NB4 (cell line): ENCODE results near the gene LRIT2.

Experiments
- CTCF ChIP-seq: IDR thresholded peaks from one replicate; pipeline ENCODE4 v1.5.1; 2012; ENCODE audit warnings: low read depth, low read length
- MAX ChIP-seq: IDR thresholded peaks from 2 replicates; pipeline ENCODE4 v1.6.1; 2011; ENCODE audit warnings: low read depth, low read length
- MYC ChIP-seq: IDR thresholded peaks from 2 replicates; pipeline ENCODE4 v1.6.1; 2011; ENCODE audit warnings: low read depth, low read length
- POLR2A ChIP-seq: IDR thresholded peaks from 2 replicates; pipeline ENCODE4 v1.6.1; 2011; ENCODE audit warnings: mild to moderate bottlenecking; ENCODE audit not compliant: insufficient read length; ENCODE audit errors: extremely low read depth

GRCh38 chr10:84181631-84182030 is 43.7 kb downstream of the LRIT2 start:
- TF ChIP-seq CTCF = no peak
- TF ChIP-seq MYC = no peak
- TF ChIP-seq POLR2A = no peak
- no peak for TF ChIP-seq MAX
